HG03469 (cell line): ENCODE data around the gene TTN.

Experiments used
- ATAC-seq: cut with Tn5 transposase; IDR thresholded peaks from one replicate; pipeline ENCODE4 v1.9.1; 2021; ENCODE audit warnings: mild to moderate bottlenecking, moderate library complexity, moderate number of reproducible peaks; ENCODE audit not compliant: unreplicated experiment

Gene TTN

GRCh38 chr2:178807227-178808008 is at the start of gene TTN:
Gene TTN (minus strand): TSS chr2:178807423. CDS start chr2:178804642, 2,781 bp downstream.
- ATAC-seq = no peak

DNA sequence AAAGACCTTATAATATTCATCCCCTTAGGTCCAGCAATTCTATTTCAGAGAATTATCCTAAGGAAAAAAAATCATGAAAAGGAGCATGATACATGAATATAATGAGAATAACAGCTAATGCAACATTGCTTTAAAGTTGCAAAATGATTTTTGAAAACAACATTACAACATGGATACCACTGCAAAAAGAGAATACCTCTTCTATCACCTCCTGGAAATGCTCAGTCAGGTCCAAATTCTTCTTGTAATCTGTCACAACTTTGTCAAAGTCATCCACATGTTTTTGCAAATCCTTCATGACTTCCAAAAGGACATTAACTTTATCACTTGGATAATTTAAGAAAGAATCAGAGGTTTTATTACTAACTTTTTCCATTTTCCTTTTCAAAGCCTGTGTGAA is 47.9 kb upstream of the TTN start:
- ATAC-seq = no peak

- ATAC-seq = no peak
Observed at GRCh38 chr2:178848335-178848734, 41.1 kb upstream of the TTN start.

DNA sequence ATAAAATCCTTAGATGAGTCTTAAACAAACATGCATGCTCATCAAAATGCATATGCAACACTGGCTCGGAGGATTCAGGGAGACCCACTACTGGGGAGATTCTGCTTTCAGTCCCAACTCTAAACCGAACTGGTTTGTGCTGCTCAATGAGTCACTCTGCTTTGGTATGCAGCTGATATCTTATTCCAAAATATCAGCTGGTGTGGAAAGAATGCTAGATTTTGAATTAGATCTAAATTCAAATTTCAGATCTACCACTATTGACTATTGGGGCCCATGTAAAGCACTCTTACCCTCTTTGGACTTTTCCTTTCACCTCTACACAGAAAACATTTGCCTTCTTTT is 39.2 kb upstream of the TTN start:
- ATAC-seq = no peak

- no peak for ATAC-seq
Observed at GRCh38 chr2:178845566-178846457, 38.6 kb upstream of the TTN start.

- no peak for ATAC-seq
Observed at GRCh38 chr2:178844701-178845100, 37.5 kb upstream of the TTN start.

- no peak for ATAC-seq
Observed at GRCh38 chr2:178844269-178844668, 37.0 kb upstream of the TTN start.

GRCh38 chr2:178843697-178844096 is 36.5 kb upstream of the TTN start:
- no peak for ATAC-seq

- ATAC-seq = no peak
Observed at GRCh38 chr2:178836807-178837206, 29.6 kb upstream of the TTN start.

- ATAC-seq = no peak
Observed at GRCh38 chr2:178834086-178834485, 26.9 kb upstream of the TTN start.

GRCh38 chr2:178833382-178833781 is 26.2 kb upstream of the TTN start:
- ATAC-seq = no peak

DNA sequence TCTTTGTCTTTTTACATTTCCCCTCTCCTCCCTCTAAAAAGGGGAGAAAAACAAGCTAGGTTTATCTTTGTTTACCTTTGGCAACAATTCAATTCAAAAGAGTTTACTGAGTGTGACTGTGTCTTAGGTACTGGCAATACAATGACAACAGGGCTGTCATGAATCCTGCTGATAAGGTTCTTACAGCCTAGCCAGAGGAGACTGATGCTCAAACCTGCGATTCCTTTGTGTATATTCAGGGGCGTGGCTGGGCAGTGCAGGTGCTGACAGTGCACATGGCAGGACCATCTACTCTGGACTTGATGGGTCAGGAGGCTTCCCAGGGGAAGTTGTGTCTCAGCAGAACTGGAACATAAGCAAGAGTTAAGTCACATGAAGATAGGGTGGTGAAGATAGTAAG is 23.2 kb upstream of the TTN start:
- ATAC-seq = no peak

DNA sequence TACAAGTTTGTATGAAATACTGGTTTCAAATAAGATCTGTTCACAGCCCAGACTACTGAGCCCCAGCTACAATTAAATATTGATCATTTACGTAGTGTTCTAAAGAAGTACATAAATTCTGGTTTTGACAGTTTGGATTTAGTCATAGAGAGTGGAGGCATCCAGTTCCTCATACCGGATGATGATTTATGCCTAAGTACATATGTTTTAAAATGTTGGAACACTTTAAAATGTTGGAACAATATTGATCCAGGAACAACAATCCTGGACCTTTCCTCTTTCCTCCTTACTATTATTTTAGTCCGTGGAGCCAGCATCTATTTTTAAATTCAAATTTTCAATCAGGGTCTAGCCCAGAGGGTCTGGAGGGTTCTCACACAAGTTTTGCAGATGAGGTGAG is 22.8 kb upstream of the TTN start:
- ATAC-seq = no peak

DNA sequence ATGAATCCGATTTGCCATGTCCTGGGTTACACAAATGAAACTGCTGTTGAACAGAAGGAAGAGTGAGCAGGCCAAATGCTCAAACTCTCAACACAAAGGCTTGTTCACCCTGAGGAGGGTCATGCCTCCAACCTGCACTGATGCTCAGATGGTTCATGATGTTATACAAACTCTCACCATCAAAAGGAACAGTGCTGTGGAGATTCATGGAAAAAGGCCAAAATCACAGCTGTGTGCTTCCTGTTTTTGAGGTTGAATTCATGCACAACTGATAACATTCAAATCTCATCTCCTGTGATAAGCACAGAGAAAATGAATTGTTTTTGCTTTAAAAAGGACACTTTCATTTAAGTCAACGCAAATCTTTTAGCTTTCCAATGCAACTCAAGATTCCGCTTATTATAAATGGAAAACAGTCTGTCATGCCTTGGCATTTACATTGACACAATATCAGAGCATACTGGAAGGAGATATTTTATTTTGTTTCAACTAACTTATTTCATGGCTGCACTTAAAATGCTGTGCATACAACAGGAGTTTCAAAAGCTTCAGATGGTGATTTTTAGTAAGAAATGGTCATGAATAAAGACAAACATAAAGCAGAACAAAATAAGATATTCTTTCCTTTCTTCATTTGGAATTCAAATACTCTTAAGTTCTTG is 22.2 kb upstream of the TTN start:
- no peak for ATAC-seq

DNA sequence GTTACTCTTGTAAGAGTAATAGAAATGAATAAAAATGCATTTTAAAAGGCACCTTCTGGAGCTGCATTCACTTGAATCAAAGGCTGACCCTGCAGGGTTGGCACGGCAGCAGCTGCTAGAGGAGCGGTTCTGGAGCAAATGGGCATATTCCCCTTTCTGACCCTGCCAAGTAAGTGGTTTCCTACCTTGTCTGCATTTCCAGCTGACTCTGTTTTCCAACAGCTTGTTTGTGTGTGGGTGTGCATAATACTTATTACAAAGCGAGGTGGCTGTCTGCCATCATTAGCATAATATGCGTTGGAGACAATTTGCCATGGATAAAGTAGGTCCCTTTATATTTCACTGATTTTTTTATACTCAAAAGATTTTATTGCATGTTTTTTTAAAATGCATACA is 21.3 kb upstream of the TTN start:
- no peak for ATAC-seq

GRCh38 chr2:178827739-178828485 is 20.7 kb upstream of the TTN start:
- ATAC-seq = no peak

- no peak for ATAC-seq
Observed at GRCh38 chr2:178827111-178827510, 19.9 kb upstream of the TTN start.

DNA sequence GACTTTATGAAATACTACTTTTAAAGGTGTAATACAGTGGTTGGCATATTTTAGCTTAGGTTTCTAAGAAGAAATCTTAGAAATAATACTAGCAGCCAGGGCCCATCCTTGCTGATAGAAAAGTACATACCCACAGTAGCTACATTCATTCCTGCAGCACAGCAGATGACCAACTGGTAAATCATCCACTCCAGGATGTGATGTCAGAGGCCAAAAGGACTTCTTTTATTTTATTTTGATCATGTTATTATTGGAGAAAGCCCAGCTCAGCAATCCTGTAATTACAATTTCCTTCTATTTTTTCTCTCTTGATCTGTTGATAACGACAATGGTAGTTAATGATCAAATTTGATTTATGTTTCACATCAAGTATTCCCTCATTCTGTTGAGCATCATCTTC is 18.0 kb upstream of the TTN start:
- no peak for ATAC-seq

GRCh38 chr2:178824181-178824580 is 17.0 kb upstream of the TTN start:
- no peak for ATAC-seq

DNA sequence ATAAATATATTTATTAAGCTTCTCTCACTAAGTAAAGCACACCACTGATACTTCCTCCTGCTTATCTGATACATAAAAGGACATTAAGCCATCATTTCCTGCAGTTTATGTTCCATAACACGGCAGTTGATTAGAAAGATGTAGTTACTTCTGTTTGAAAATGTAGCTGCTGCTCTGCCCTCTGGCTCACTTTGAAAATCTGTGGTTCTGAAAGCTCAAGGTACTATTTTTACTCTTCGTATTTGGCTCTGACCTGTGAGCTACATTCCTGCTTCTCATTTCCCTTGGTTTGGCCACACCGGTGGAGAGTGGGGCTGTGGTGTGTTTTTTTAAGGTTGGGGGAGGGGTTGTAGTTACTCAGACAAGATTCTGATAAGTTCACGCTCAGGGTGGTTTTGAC is 12.8 kb upstream of the TTN start:
- ATAC-seq = peak; percentile 96
